Measurements from ENCODE around the gene RAD51C. TPM values are rescaled to one million over a fixed set of nuclear protein-coding genes. Genes with fewer than 3 reads are reported as not detected.
"Not testable (repeated sequence)": the region's sequence is repeated elsewhere in the genome, so short reads cannot be mapped to it uniquely, and the experiment has no call there.

RAD51C gene
- total RNA-seq, 1 experiment from 2014 or later = 76.2 TPM

DNA sequence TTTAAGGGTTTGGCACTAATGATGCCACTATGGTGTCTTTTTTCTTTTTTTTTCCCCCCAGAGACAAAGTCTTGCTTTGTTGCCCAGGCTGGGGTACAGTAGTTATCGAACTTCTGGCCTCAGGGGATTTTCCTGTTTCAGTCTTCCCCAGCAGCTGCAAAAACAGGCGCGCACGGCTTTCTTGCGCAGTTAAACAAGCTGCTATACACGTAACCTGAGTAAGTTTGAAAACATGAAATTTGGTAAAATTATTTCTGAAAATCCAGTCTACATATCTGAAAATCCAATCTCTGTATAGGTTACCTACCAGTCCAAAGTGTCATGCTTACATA, 12.4 kb upstream of the RAD51C start:
- DNase-seq (ENCODE audit: extremely low read depth, low read depth) = no peak

DNA sequence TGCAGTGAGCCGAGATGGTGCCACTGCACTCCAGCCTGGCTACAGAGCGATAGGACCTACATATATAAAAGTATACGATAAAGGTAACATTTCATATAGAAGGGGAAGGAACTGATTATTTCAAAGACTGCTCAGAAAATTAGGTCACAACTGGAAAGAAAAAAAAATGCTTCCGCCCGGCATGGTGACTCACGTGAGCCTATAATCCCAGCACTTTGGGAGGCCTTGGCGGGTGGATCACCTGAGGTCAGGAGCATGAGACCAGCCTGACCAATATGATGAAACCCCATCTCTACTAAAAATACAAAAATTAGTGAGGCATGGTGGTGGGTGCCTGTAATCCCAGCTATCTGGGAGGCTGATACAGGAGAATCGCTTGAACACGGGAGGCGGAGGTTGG, 8.4 kb upstream of the RAD51C start:
- DNase-seq (ENCODE audit: extremely low read depth, low read depth) = no peak

DNA sequence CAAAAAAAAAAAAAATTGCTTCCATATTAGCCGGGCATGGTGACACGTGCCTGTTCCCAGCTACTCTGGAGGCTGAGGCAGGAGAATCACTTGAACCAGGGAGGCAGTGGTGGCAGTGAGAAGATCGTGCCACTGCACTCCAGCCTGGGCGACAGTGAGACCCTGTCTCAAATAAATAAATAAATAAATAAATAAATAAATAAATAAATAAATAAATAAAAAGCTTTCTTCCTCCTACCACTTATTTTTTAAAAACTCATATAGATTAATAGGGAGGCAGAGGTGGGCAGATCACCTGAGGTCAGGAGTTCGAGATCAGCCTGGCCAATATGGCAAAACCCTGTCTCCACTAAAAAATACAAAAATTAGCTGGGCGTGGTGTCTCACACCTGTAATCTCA, 7.9 kb upstream of the RAD51C start:
- not testable (repeated sequence) for DNase-seq (ENCODE audit: extremely low read depth, low read depth)

DNA sequence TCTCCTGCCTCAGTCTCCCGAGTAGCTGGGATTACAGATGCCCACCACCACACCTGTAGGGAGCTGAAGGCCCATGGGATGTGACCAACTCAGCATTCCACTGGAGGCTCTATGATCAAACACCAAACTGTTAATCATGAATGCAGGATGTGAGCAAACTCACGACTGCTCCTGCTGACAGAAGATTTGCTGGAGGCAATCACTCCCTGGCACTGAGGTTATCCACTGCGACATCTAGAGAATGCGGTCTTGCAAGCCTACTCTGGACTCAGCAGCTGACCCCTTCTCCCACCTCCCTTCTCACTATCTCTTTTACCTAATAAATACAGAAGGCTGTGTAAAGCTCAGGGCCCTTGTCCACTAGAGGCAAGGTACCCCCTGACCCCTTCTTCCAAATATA, 5.4 kb upstream of the RAD51C start:
- no peak for DNase-seq (ENCODE audit: extremely low read depth, low read depth)

DNA sequence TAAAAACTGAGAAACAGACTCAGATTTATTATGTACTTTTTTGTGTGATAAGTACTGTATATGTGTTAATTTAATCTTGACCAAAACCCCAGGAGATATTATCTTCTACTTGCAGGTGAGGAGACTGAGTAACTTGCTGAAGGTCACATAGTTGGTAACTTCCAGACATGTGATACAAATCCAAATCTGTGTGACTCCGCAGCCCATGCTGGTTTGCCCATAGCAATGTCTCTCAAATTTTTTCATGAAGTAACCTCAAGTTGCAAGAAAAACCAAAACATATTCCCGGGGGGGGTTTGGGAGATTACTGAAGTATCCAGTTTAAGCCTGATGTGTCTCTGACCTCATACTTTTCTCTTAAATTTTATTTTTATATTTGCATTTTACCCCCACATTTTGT, 3.9 kb upstream of the RAD51C start:
- no peak for DNase-seq (ENCODE audit: extremely low read depth, low read depth)

- not testable (repeated sequence) for DNase-seq (ENCODE audit: extremely low read depth, low read depth)
These were observed 2.4 kb upstream of the RAD51C start for GRCh38 chr17:58690033-58690432.

DNA sequence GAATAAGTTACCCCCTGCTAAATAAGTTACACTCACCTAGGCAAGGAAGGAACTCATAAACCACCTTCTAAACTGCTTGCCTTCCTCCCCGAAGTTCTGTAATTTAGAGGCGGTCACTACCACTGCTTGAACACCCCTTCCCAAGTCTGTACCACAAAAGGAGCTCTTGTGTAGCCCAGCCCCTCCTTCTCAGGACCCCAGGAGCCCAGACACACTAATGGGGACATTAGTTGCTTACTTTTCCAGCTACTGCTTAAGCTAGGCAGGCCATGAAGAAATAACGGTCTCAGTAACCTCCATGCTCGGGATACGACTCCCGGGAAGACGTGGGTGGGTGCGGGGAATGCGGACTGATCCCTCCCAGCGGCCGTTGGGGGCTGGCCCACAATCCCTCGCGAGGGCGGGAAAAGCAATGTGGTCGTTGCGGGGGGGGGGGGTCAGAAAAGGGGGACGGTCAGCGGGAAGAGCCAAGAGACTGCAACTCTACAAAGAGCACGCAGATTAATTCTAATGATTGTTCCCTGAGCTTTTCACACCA, 632 bp upstream of the RAD51C start, which contains the start of gene TEX14:
TEX14 (minus strand) TSS at position 345 of the 538 bp plus-strand sequence. CDS start 40,044 bp downstream, outside the sequence.
- DNase-seq (ENCODE audit: extremely low read depth, low read depth) = no peak

- no peak for DNase-seq (ENCODE audit: extremely low read depth, low read depth)
These were observed 806 bp downstream of the RAD51C start for GRCh38 chr17:58693208-58693607.

DNA sequence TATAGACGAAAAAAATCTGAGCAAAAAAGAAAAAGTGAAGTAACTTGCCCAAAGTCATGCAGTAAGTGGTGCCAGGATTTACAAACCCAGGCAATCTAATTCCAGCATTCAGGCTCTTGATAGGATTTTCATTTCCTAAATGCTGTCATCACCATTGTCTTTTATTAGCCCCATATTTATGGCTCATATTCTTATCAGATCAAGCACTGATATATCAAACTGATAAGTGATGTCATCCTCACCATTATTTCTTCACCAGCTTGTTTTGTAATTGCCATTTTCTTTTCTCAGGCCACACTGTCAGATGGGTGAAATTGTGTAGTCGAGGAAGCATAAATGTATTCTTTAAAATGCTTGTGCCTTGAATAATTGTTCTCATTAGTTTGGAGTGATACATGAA, 1.3 kb downstream of the RAD51C start:
- DNase-seq (ENCODE audit: extremely low read depth, low read depth) = no peak

- no peak for DNase-seq (ENCODE audit: extremely low read depth, low read depth)
These were observed 1.9 kb downstream of the RAD51C start for GRCh38 chr17:58694302-58694701.

- no peak for DNase-seq (ENCODE audit: extremely low read depth, low read depth)
These were observed 2.4 kb downstream of the RAD51C start for GRCh38 chr17:58694826-58695225.

DNA sequence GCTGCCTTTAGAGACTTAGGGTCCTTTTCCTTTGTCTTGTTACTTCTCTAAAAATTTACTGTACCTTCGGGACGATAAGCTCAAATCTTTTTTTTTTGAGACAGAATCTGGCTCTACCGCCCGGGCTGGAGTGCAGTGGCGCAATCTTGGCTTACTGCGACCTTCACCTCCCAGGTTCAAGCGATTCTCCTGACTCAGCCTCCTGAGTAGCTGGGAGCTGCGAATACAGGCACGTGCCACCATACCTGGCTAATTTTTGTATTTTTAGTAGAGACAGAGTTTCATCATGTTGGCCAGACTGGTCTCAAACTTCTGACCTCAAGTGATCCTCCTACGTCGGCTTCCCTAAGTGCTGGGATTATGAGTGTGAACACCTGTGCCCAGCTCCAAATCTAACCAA, 7.4 kb downstream of the RAD51C start:
- no peak for DNase-seq (ENCODE audit: extremely low read depth, low read depth)

- no peak for DNase-seq (ENCODE audit: extremely low read depth, low read depth)
These were observed 9.7 kb downstream of the RAD51C start for GRCh38 chr17:58702045-58702476.

DNA sequence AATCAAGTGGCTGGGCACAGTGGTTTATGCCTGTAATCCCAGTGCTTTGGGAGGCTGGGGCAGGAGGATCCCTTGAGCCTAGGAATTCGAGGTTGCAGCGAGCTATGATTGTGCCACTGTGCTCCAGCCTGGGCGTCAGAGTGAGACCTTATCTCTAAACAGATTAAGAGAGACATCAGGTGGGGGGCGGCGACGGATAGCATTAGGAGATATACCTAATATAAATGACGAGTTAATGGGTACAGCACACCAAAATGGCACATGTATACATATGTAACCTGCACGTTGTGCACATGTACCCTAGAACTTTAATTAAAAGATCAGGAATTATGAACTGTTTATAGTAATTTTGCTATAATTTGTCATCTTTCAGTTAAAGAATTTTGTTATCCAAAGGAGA, 10.3 kb downstream of the RAD51C start:
- no peak for DNase-seq (ENCODE audit: extremely low read depth, low read depth)

- no peak for DNase-seq (ENCODE audit: extremely low read depth, low read depth)
These were observed 10.9 kb downstream of the RAD51C start for GRCh38 chr17:58703137-58703915.

- no peak for DNase-seq (ENCODE audit: extremely low read depth, low read depth)
These were observed 11.5 kb downstream of the RAD51C start for GRCh38 chr17:58703916-58704286.

- no peak for DNase-seq (ENCODE audit: extremely low read depth, low read depth)
These were observed 14.1 kb downstream of the RAD51C start for GRCh38 chr17:58706351-58707140.

GRCh38 chr17:58710948-58711552, 18.6 kb downstream of the RAD51C start:
- DNase-seq (ENCODE audit: extremely low read depth, low read depth) = peak; percentile 56

DNA sequence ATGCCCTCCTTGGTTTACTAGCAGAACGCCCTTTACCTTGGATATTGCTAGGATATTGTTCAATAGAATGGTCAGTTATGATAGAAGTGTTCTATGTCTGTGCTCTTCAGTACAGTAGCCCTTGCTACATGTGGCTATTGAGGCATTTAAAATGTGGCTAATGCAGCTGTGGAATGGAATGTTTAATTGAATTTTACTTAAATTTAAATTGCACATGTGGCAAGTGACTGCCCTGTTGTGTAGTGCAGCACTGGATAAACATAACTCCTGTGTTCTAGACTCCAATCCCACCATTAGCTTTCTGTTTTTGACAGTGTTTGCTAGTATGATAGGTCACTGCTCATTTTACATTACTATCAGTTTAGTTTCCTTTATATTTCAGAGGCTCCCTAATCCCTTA, 29.9 kb downstream of the RAD51C start:
- no peak for DNase-seq (ENCODE audit: extremely low read depth, low read depth)

DNA sequence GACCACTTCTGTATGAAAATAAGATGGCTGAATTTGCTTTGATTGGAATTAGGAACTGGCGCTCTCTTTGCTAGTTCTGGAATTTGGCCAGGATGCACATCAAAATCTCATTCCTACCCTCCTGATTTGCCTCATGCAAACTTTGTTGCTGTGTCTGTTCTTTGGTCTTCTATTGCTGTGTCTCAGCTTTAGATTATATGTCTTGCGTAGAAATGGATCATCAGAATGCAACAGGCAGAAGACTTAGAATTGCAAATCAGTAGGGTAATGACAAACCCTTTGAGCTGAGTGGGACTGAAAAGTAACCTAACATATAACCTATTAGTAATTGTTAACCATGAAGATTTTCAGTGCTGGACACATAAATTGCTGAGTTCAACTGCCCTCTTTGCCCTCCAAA, 30.3 kb downstream of the RAD51C start:
- DNase-seq (ENCODE audit: extremely low read depth, low read depth) = no peak

DNA sequence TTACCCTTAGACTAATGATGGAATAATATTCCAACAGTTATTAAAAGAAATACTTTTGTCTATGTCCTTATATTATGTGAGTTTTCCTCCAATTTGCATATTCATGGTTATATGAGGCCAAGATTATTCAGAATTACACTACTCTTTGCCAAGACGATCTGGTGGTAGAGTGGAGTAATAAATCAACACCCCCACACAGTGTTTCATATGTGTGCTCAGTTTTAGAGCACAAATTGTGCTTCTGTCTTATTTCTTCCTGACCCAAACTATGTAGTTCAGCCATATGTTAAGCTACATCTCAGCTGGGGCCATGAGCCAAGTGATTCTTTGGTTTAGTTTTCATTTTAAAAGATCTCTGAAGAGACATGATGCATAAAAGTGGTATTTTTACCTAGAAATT, 36.4 kb downstream of the RAD51C start:
- DNase-seq (ENCODE audit: extremely low read depth, low read depth) = no peak
